A549 (cell line): ENCODE data around the gene SLAIN2. TPM values are rescaled to one million over a fixed set of nuclear protein-coding genes. Genes with fewer than 3 reads are reported as not detected.

Experiments
- ATAC-seq, 2 experiments: fragments of 200-7000 bp in 1 of 2; fragments of >200 bp in 1 of 2; cut with Nextera tagmentation in 1 of 2; cut with Tn5 transposase in 1 of 2; 3 replicates each; pipeline versions ENCODE4 v1.8.0 to v1.9.1; 2018 to 2020; ENCODE audit warnings: mild to moderate bottlenecking in 1 of 2, moderate library complexity in 1 of 2
- CTCF ChIA-PET: fragments of 300-600 bp; sonication (Branson Sonifier 250); formaldehyde crosslinking; extraction: SDS; loops from one replicate; lab custom pipeline; 2021; ENCODE audit warnings: antibody characterized with exemption, inconsistent platforms; lab: Yijun Ruan, JAX
- POLR2A ChIA-PET: fragments of 350-600 bp; formaldehyde crosslinking; extraction: SDS; loops from one replicate; lab custom pipeline; 2021; ENCODE audit warnings: antibody characterized with exemption, inconsistent platforms; lab: Yijun Ruan, JAX
- DNase-seq, 2 experiments: peaks; one replicate each; pipeline versions ENCODE4 v3.0.0 to v3.0.0-alpha.2; 2011 to 2016; ENCODE audit warnings: low read depth in 1 of 2, low spot score in 1 of 2
- FAIRE-seq: peaks from 2 replicates; lab custom pipeline; 2011; peaks lifted over from hg19 to GRCh38; lab: Jason Lieb, UNC
- H3K27ac ChIP-seq, 2 experiments: fragments of >200 bp; sonication (Bioruptor Twin); formaldehyde crosslinking; 3 replicates each; pipeline ENCODE4 v1.5.1; 2016 to 2017
- H3K4me1 ChIP-seq: fragments of >200 bp; sonication (Bioruptor Twin); formaldehyde crosslinking; 3 replicates; pipeline ENCODE4 v1.6.1; 2016
- H3K4me2 ChIP-seq: fragments of >200 bp; sonication (Bioruptor Twin); formaldehyde crosslinking; 3 replicates; pipeline ENCODE4 v1.6.1; 2016
- H3K4me3 ChIP-seq: fragments of >200 bp; sonication (Bioruptor Twin); formaldehyde crosslinking; 3 replicates; pipeline ENCODE4 v1.5.1; 2016
- H3K9me3 ChIP-seq: fragments of >200 bp; sonication (Bioruptor Twin); formaldehyde crosslinking; 3 replicates; pipeline ENCODE4 v1.6.1; 2016
- E2F6 ChIP-seq: IDR thresholded peaks from 2 replicates; pipeline ENCODE4 v1.6.1; 2012; ENCODE audit warnings: low read depth, borderline replicate concordance
- EHF ChIP-seq: fragments of 250-450 bp; sonication (Bioruptor Pico); IDR thresholded peaks from 2 replicates; pipeline ENCODE4 v1.5.0; 2020; ENCODE audit warnings: mild to moderate bottlenecking
- EP300 ChIP-seq, 2 experiments: fragments of >200 bp; sonication (Bioruptor Twin); formaldehyde crosslinking; IDR thresholded peaks; 2 replicates in 1 of 2; 3 replicates in 1 of 2; pipeline ENCODE4 v1.6.1; 2016 to 2017
- ESRRA ChIP-seq: fragments of 150-350 bp; IDR thresholded peaks from 2 replicates; pipeline ENCODE4 v1.6.1; 2014; ENCODE audit warnings: mild to moderate bottlenecking, low read length, borderline replicate concordance
- FOSB ChIP-seq: fragments of 250-450 bp; sonication (Bioruptor Pico); IDR thresholded peaks from 2 replicates; pipeline ENCODE4 v1.5.0; 2020; ENCODE audit warnings: mild to moderate bottlenecking, moderate library complexity
- FOSL2 ChIP-seq, 2 experiments: fragments of 450-650 bp in 1 of 2; fragments of >200 bp in 1 of 2; sonication (Bioruptor Twin) in 1 of 2; formaldehyde crosslinking; IDR thresholded peaks; 2 replicates each; pipeline versions ENCODE4 v1.5.0 to v1.6.1; 2016 to 2020; ENCODE audit warnings: mild to moderate bottlenecking in 1 of 2, moderate library complexity in 1 of 2
- FOXS1 ChIP-seq: fragments of 250-450 bp; sonication (Bioruptor Pico); IDR thresholded peaks from 2 replicates; pipeline ENCODE4 v1.5.0; 2020; ENCODE audit warnings: mild to moderate bottlenecking, moderate library complexity
- HES2 ChIP-seq: fragments of >200 bp; sonication (Bioruptor Twin); formaldehyde crosslinking; IDR thresholded peaks from 2 replicates; pipeline ENCODE4 v1.6.1; 2016
- HEYL ChIP-seq: fragments of 250-450 bp; sonication (Bioruptor Pico); IDR thresholded peaks from 2 replicates; pipeline ENCODE4 v1.8.0; 2021; ENCODE audit warnings: mild to moderate bottlenecking, moderate library complexity
- HMGXB4 ChIP-seq: fragments of 250-450 bp; sonication (Bioruptor Pico); IDR thresholded peaks from 2 replicates; pipeline ENCODE4 v1.5.0; 2021; ENCODE audit warnings: mild to moderate bottlenecking, moderate library complexity, borderline replicate concordance
- HOXA7 ChIP-seq: fragments of 250-450 bp; sonication (Bioruptor Pico); IDR thresholded peaks from 2 replicates; pipeline ENCODE4 v1.5.0; 2020; ENCODE audit warnings: mild to moderate bottlenecking, moderate library complexity
- KDM5A ChIP-seq: fragments of 200-600 bp; sonication (generic); IDR thresholded peaks from 2 replicates; pipeline ENCODE4 v1.6.1; 2016; ENCODE audit warnings: antibody characterized with exemption, mild to moderate bottlenecking
- MAFK ChIP-seq: fragments of 450-650 bp; IDR thresholded peaks from 2 replicates; pipeline ENCODE4 v1.6.1; 2014; ENCODE audit not compliant: partially characterized antibody
- MAX ChIP-seq: IDR thresholded peaks from 2 replicates; pipeline ENCODE4 v1.6.1; 2012
- NFE2L2 ChIP-seq: fragments of 150-350 bp; conservative IDR thresholded peaks from 2 replicates; pipeline ENCODE4 v1.6.1; 2014; ENCODE audit warnings: low read length
- NPAS2 ChIP-seq: fragments of 250-450 bp; sonication (Bioruptor Pico); IDR thresholded peaks from 2 replicates; pipeline ENCODE4 v1.8.0; 2022; ENCODE audit warnings: mild to moderate bottlenecking, moderate library complexity, borderline replicate concordance
- PHF8 ChIP-seq: fragments of 200-600 bp; sonication (generic); IDR thresholded peaks from 2 replicates; pipeline ENCODE4 v1.6.1; 2016; ENCODE audit warnings: low read depth, mild to moderate bottlenecking, antibody characterized with exemption, moderate library complexity, borderline replicate concordance
- POLR2A ChIP-seq: IDR thresholded peaks from 2 replicates; pipeline ENCODE4 v1.6.1; 2012; ENCODE audit warnings: mild to moderate bottlenecking, low read length
- RCOR1 ChIP-seq: fragments of 150-350 bp; IDR thresholded peaks from 2 replicates; pipeline ENCODE4 v1.6.1; 2014; ENCODE audit warnings: antibody characterized with exemption, low read length, low read depth
- RNF2 ChIP-seq: fragments of 200-600 bp; sonication (generic); IDR thresholded peaks from 2 replicates; pipeline ENCODE4 v1.6.1; 2016; ENCODE audit warnings: low read depth, mild to moderate bottlenecking, antibody characterized with exemption, moderate library complexity, borderline replicate concordance
- SMC3 ChIP-seq: fragments of >200 bp; sonication (Bioruptor Twin); formaldehyde crosslinking; IDR thresholded peaks from 3 replicates; pipeline ENCODE4 v1.6.1; 2018; ENCODE audit warnings: inconsistent platforms
- SREBF2 ChIP-seq: fragments of 450-650 bp; IDR thresholded peaks from 2 replicates; pipeline ENCODE4 v1.6.1; 2014; ENCODE audit warnings: mild to moderate bottlenecking, moderate library complexity
- TFCP2L1 ChIP-seq: fragments of 250-450 bp; sonication (Bioruptor Pico); IDR thresholded peaks from 2 replicates; pipeline ENCODE4 v1.5.0; 2021; ENCODE audit warnings: mild to moderate bottlenecking
- TP53 ChIP-seq: fragments of 250-450 bp; sonication (Bioruptor Pico); IDR thresholded peaks from 2 replicates; pipeline ENCODE4 v1.5.0; 2021; ENCODE audit warnings: mild to moderate bottlenecking, moderate library complexity
- ZC3H11A ChIP-seq: fragments of 450-650 bp; IDR thresholded peaks from 2 replicates; pipeline ENCODE4 v1.6.1; 2014; ENCODE audit warnings: antibody characterized with exemption, mild to moderate bottlenecking
- ZSCAN20 ChIP-seq: fragments of 250-450 bp; sonication (Bioruptor Pico); IDR thresholded peaks from 2 replicates; pipeline ENCODE4 v1.8.0; 2022; ENCODE audit warnings: mild to moderate bottlenecking, moderate library complexity
- WGBS: methylation state at CpG from one replicate; pipeline ENCODE4 v1.1.6; 2017; ENCODE audit errors: missing lambda C conversion rate; 5-methylcytosine and 5-hydroxymethylcytosine counted together
- polyA plus RNA-seq, 4 experiments: library from polyadenylated mRNA; depleted of rRNA in 3 of 4; stranded (reverse); fragments of >200 nt; fragmentation: RNase III in 1 of 4; extraction: RNeasy Plus Mini Kit Qiagen cat#74134 plus additional on column Dnase treatment in 1 of 4; gene quantifications; 2 replicates in 3 of 4; 3 replicates in 1 of 4; pipeline ENCODE4 v1.2.3, GENCODE V29; 2011 to 2017

The SLAIN2 gene
- polyA plus RNA-seq, 2 of the 4 experiments (the other 2 are of a cell fraction): 14.4 to 14.6 TPM

- no peak for TF ChIP-seq HOXA7 (CRISPR knock-in tag)
- TF ChIP-seq MAX: no peak
- TF ChIP-seq FOSL2 (IDR thresholded peaks at IDR 0.05): no peak
- no peak for TF ChIP-seq FOSL2 (CRISPR knock-in tag; IDR thresholded peaks at IDR 0.05)
- TF ChIP-seq, all 56 proteins: peak for 0
Measured at GRCh38 chr4:48343551-48343950, 2.2 kb downstream of the SLAIN2 start (continued).

- no peaks in the 10 kb centered on the region for H3K9me3 ChIP-seq
- no peak for DNase-seq
- ChIA-PET CTCF (no interaction called here), POLR2A (no interaction called here)
- H3K4me1 ChIP-seq: peaks cover 24% of the 10 kb centered on the region
- no peak overlapping the region for H3K4me2 ChIP-seq
- FAIRE-seq: no peak
- no peak overlapping the region for H3K4me3 ChIP-seq
- no peak overlapping the region for H3K27ac ChIP-seq
- TF ChIP-seq E2F6 (no peak), HMGXB4 (CRISPR knock-in tag) (no peak)
- TF ChIP-seq, all 56 proteins: peak for 0
- ATAC-seq: no peak
- 90% methylated on average over 3 of the region's 3 CpGs for WGBS
Measured at GRCh38 chr4:48345542-48345941, 4.2 kb downstream of the SLAIN2 start.

- TF ChIP-seq TP53 (CRISPR knock-in tag) (no peak), ZC3H11A (no peak), SMC3 (no peak), EHF (CRISPR knock-in tag) (no peak), TFCP2L1 (CRISPR knock-in tag) (no peak), SREBF2 (no peak), HES2 (no peak), MAX (no peak), KDM5A (no peak), EP300 (IDR thresholded peaks at IDR 0.05) (no peak)
- no peaks in the 10 kb centered on the region for H3K9me3 ChIP-seq
- FAIRE-seq (no peak), ATAC-seq (no peak), DNase-seq (no peak)
- H3K27ac ChIP-seq: no peak overlapping the region
- H3K4me2 ChIP-seq: no peak overlapping the region
- H3K4me1 ChIP-seq: peaks cover 24% of the 10 kb centered on the region
- ChIA-PET CTCF (no interaction called here), POLR2A (no interaction called here)
- H3K4me3 ChIP-seq: no peak overlapping the region
Measured at GRCh38 chr4:48346594-48346993, 5.3 kb downstream of the SLAIN2 start.

- no peaks in the 10 kb centered on the region for H3K9me3 ChIP-seq
- H3K4me3 ChIP-seq: no peak overlapping the region
- peaks cover 24% of the 10 kb centered on the region for H3K4me1 ChIP-seq
- ChIA-PET CTCF (no interaction called here), POLR2A (no interaction called here)
- TF ChIP-seq ZC3H11A (no peak), KDM5A (no peak), TFCP2L1 (CRISPR knock-in tag) (no peak)
- ATAC-seq: no peak
- H3K27ac ChIP-seq: no peak overlapping the region
- no peak overlapping the region for H3K4me2 ChIP-seq
- WGBS: 96% methylated on average over 7 of the region's 7 CpGs
- no peak for FAIRE-seq
- no peak for DNase-seq
Measured at GRCh38 chr4:48347282-48347921, 6.1 kb downstream of the SLAIN2 start.

GRCh38 chr4:48350871-48351270, 9.5 kb downstream of the SLAIN2 start:
- Histone ChIP-seq H3K4me1 (no peaks in the 10 kb centered on the region; the same call in 2 of the 3 replicates), H3K27ac (no peak overlapping the region), H3K4me3 (no peak overlapping the region), H3K9me3 (no peaks in the 10 kb centered on the region), H3K4me2 (no peak overlapping the region)
- no peak for DNase-seq
- ATAC-seq: no peak
- CTCF ChIA-PET: no interaction called here
- 88% methylated on average over 1 of the region's 1 CpG for WGBS
- FAIRE-seq: no peak
- POLR2A ChIA-PET: no interaction called here
- TF ChIP-seq SMC3: no peak
- TF ChIP-seq PHF8: no peak
- TF ChIP-seq KDM5A: no peak
- no peak for TF ChIP-seq MAFK
- no peak for TF ChIP-seq HEYL (CRISPR knock-in tag)
- TF ChIP-seq FOXS1: no peak
- no peak for TF ChIP-seq FOSB
- no peak for TF ChIP-seq NPAS2 (CRISPR knock-in tag)
- no peak for TF ChIP-seq RCOR1
- no peak for TF ChIP-seq SREBF2
- TF ChIP-seq ZSCAN20: no peak
- no peak for TF ChIP-seq ESRRA
- TF ChIP-seq ZC3H11A: no peak
- TF ChIP-seq EP300 (IDR thresholded peaks at IDR 0.05): no peak
- no peak for TF ChIP-seq NFE2L2
- TF ChIP-seq RNF2: no peak
- TF ChIP-seq POLR2A: no peak
- no peak for TF ChIP-seq HES2
